HepG2 (cell line): ENCODE results near the gene WDR6. TPM values are rescaled to one million over a fixed set of nuclear protein-coding genes. Genes with fewer than 3 reads are reported as not detected.

Source experiments
- BRF2 ChIP-seq: sonication (generic); formaldehyde crosslinking; IDR thresholded peaks from 2 replicates; pipeline ENCODE4 v1.8.1; 2022; ENCODE audit warnings: mild to moderate bottlenecking, missing genetic modification reagents
- CBX1 ChIP-seq: IDR thresholded peaks from one replicate; pipeline ENCODE4 v1.6.1; 2016; ENCODE audit warnings: antibody characterized with exemption, low read depth
- DMAP1 ChIP-seq: IDR thresholded peaks from 2 replicates; pipeline ENCODE4 v1.6.1; 2016
- MTA3 ChIP-seq: sonication (generic); formaldehyde crosslinking; IDR thresholded peaks from 2 replicates; pipeline ENCODE4 v1.4.0; 2020; ENCODE audit warnings: missing genetic modification reagents
- NFYB ChIP-seq: sonication (generic); formaldehyde crosslinking; IDR thresholded peaks from 2 replicates; pipeline ENCODE4 v1.4.0; 2020; ENCODE audit warnings: missing genetic modification reagents
- PAWR ChIP-seq: sonication (generic); formaldehyde crosslinking; IDR thresholded peaks from 2 replicates; pipeline ENCODE4 v1.4.0; 2020; ENCODE audit warnings: missing genetic modification reagents, mild to moderate bottlenecking, borderline replicate concordance
- RELA ChIP-seq: sonication (generic); formaldehyde crosslinking; IDR thresholded peaks from 2 replicates; pipeline ENCODE4 v1.4.0; 2020; ENCODE audit warnings: missing genetic modification reagents
- SMYD3 ChIP-seq: sonication (generic); formaldehyde crosslinking; IDR thresholded peaks from 2 replicates; pipeline ENCODE4 v1.8.1; 2023; ENCODE audit warnings: mild to moderate bottlenecking, missing genetic modification reagents
- STAT5B ChIP-seq: sonication (generic); formaldehyde crosslinking; IDR thresholded peaks from 2 replicates; pipeline ENCODE4 v1.4.0; 2020; ENCODE audit warnings: missing genetic modification reagents
- ZBTB40 ChIP-seq, 2 experiments: fragments of 450-650 bp in 1 of 2; sonication (generic) in 1 of 2; formaldehyde crosslinking in 1 of 2; IDR thresholded peaks; 2 replicates each; pipeline versions ENCODE4 v1.6.1 to v1.8.0; 2016 to 2022; ENCODE audit warnings: antibody characterized with exemption in 1 of 2, mild to moderate bottlenecking in 1 of 2, missing genetic modification reagents in 1 of 2
- ZGPAT ChIP-seq: IDR thresholded peaks from 2 replicates; pipeline ENCODE4 v1.6.1; 2016; ENCODE audit warnings: mild to moderate bottlenecking
- ZMYM4 ChIP-seq: sonication (generic); formaldehyde crosslinking; IDR thresholded peaks from 2 replicates; pipeline ENCODE4 v1.8.1; 2023; ENCODE audit warnings: mild to moderate bottlenecking, missing genetic modification reagents
- ZNF30 ChIP-seq: sonication (generic); formaldehyde crosslinking; IDR thresholded peaks from 2 replicates; pipeline ENCODE4 v1.5.0; 2020; ENCODE audit warnings: mild to moderate bottlenecking, missing genetic modification reagents
- ZNF513 ChIP-seq: sonication (generic); formaldehyde crosslinking; conservative IDR thresholded peaks from 2 replicates; pipeline ENCODE4 v1.5.0; 2020; ENCODE audit warnings: missing genetic modification reagents
- ZSCAN21 ChIP-seq: sonication (generic); formaldehyde crosslinking; IDR thresholded peaks from 2 replicates; pipeline ENCODE4 v1.8.0; 2022; ENCODE audit warnings: mild to moderate bottlenecking, missing genetic modification reagents, moderate library complexity, borderline replicate concordance
- polyA plus RNA-seq, 8 experiments: library from polyadenylated mRNA; depleted of rRNA in 3 of 8; stranded (reverse) in 7 of 8; unstranded in 1 of 8; fragments of >200 nt; fragmentation: Illumina TruSeq in 4 of 8; extraction: Trizol in 4 of 8; gene quantifications; 2 replicates each; pipeline versions ENCODE4 v1.2.1 to v1.2.3, GENCODE V29; 2011 to 2016; ENCODE audit warnings: low read depth in 4 of 8, missing spikeins in 1 of 8, mixed read lengths in 1 of 8; ENCODE audit not compliant: insufficient read depth in 1 of 8
- total RNA-seq, 5 experiments: library from RNA; depleted of rRNA; stranded (reverse); fragments of >200 nt; fragmentation: Illumina TruSeq; extraction: Trizol; gene quantifications; 2 replicates each; pipeline ENCODE4 v1.2.3, GENCODE V29; 2016; ENCODE audit warnings: low read depth in 1 of 5

The WDR6 gene
- total and polyA plus RNA-seq, 2 of the 13 experiments (the other 11 are each of a cell fraction or from before 2014, with no cell fraction given): 73.4 to 139 TPM

- TF ChIP-seq BRF2 (CRISPR knock-in tag): peak; percentile 45; the same call in 1 of the 2 replicates
- 0 out of 2 replicates have a peak, but pooled peaks have one; percentile 52 for TF ChIP-seq ZNF513
- peak; percentile 92; the same call in 1 of the 2 replicates for TF ChIP-seq ZSCAN21 (CRISPR knock-in tag)
- TF ChIP-seq RELA (CRISPR knock-in tag): 0 out of 2 replicates have a peak, but pooled peaks have one; percentile 22
- TF ChIP-seq MTA3: no peak
- no peak for TF ChIP-seq PAWR (CRISPR knock-in tag)
- peak; percentile 88 for TF ChIP-seq ZMYM4 (CRISPR knock-in tag)
- peak; percentile 97 for TF ChIP-seq DMAP1
- TF ChIP-seq NFYB (CRISPR knock-in tag): peak; percentile 32; the same call in 1 of the 2 replicates
- peak; percentile 95 for TF ChIP-seq ZGPAT (CRISPR knock-in tag)
- peak; percentile 71; the same call in 1 of the 2 replicates for TF ChIP-seq ZNF30 (CRISPR knock-in tag)
- no peak; the same call in 1 of the 2 replicates for TF ChIP-seq SMYD3 (CRISPR knock-in tag)
- TF ChIP-seq CBX1: peak; percentile 81
- no peak for TF ChIP-seq ZBTB40 (IDR thresholded peaks at IDR 0.05)
- TF ChIP-seq ZBTB40 (CRISPR knock-in tag; IDR thresholded peaks at IDR 0.05): peak; percentile 93
- 0 out of 2 replicates have a peak, but pooled peaks have one; percentile 58 for TF ChIP-seq STAT5B
These were observed 21.7 kb downstream of the WDR6 start, which contains the start of gene IMPDH2 (continued) for GRCh38 chr3:49028673-49029562.
